BLaER1 treated with 17β-estradiol and CSF1 and Interleukin-3, amounts not matched to agents 10 nM and 100 nM (cell line): ENCODE results near the gene GLP2R.
A peak's percentile ranks its signal among the peaks of the same experiment; 100 is the strongest.

Source experiments
- H3K27ac ChIP-seq, 11 experiments: shearing (Covaris generic); formaldehyde crosslinking; 2 replicates each; pipeline ENCODE4 v1.8.1; 2022
- H3K27me3 ChIP-seq, 11 experiments: shearing (Covaris generic); formaldehyde crosslinking; 2 replicates each; pipeline ENCODE4 v1.8.1; 2022
- H3K36me3 ChIP-seq, 11 experiments: shearing (Covaris generic); formaldehyde crosslinking; 2 replicates each; pipeline ENCODE4 v1.8.1; 2022
- H3K4me1 ChIP-seq, 10 experiments: shearing (Covaris generic); formaldehyde crosslinking; 2 replicates each; pipeline ENCODE4 v1.8.1; 2022
- H3K4me2 ChIP-seq, 11 experiments: shearing (Covaris generic); formaldehyde crosslinking; 2 replicates each; pipeline ENCODE4 v1.8.1; 2022
- H3K4me3 ChIP-seq, 10 experiments: shearing (Covaris generic); formaldehyde crosslinking; 2 replicates each; pipeline ENCODE4 v1.8.1; 2022
- H3K9ac ChIP-seq, 11 experiments: shearing (Covaris generic); formaldehyde crosslinking; 2 replicates each; pipeline ENCODE4 v1.8.1; 2022
- H3K9me3 ChIP-seq, 11 experiments: shearing (Covaris generic); formaldehyde crosslinking; replicated peaks in 1 of 11; 2 replicates each; pipeline ENCODE4 v1.8.1; 2022
- H4K20me1 ChIP-seq, 11 experiments: shearing (Covaris generic); formaldehyde crosslinking; 2 replicates each; pipeline ENCODE4 v1.8.1; 2022
- Cebpa-rat ChIP-seq, 11 experiments: shearing (Covaris generic); IDR thresholded peaks; 2 replicates each; pipeline ENCODE4 v1.8.1; 2022

The GLP2R gene

GRCh38 chr17:9792181-9792840 lies 33.4 kb upstream of the GLP2R start:
- no peak for TF ChIP-seq Cebpa-rat (IDR thresholded peaks at IDR 0.05)
- no peak overlapping the region for H3K9ac ChIP-seq
- H3K4me2 ChIP-seq: no peak overlapping the region
- H3K27me3 ChIP-seq: no peaks in the 10 kb centered on the region
- H3K9me3 ChIP-seq: no peaks in the 10 kb centered on the region
- no peaks in the 10 kb centered on the region for H4K20me1 ChIP-seq
- no peak overlapping the region for H3K27ac ChIP-seq
- H3K4me1 ChIP-seq: no peaks in the 10 kb centered on the region
- H3K36me3 ChIP-seq: no peaks in the 10 kb centered on the region
- H3K4me3 ChIP-seq: no peak overlapping the region

- Histone ChIP-seq H3K4me2 (no peak overlapping the region), H3K9ac (no peak overlapping the region), H3K4me1 (no peaks in the 10 kb centered on the region), H3K36me3 (no peaks in the 10 kb centered on the region), H3K27me3 (no peaks in the 10 kb centered on the region), H4K20me1 (no peaks in the 10 kb centered on the region), H3K27ac (no peak overlapping the region), H3K9me3 (no peaks in the 10 kb centered on the region), H3K4me3 (no peak overlapping the region)
- no peak for TF ChIP-seq Cebpa-rat (IDR thresholded peaks at IDR 0.05)
These were observed 27.7 kb upstream of the GLP2R start for GRCh38 chr17:9798008-9798407.

- Histone ChIP-seq H3K27me3 (no peaks in the 10 kb centered on the region), H3K9ac (no peak overlapping the region), H3K9me3 (no peaks in the 10 kb centered on the region), H3K27ac (no peak overlapping the region), H4K20me1 (no peaks in the 10 kb centered on the region), H3K4me3 (no peak overlapping the region), H3K4me1 (no peaks in the 10 kb centered on the region), H3K36me3 (no peaks in the 10 kb centered on the region), H3K4me2 (no peak overlapping the region)
- TF ChIP-seq Cebpa-rat (IDR thresholded peaks at IDR 0.05): no peak
These were observed 27.0 kb upstream of the GLP2R start for GRCh38 chr17:9798724-9799123.

- TF ChIP-seq Cebpa-rat (IDR thresholded peaks at IDR 0.05): no peak
These were observed 24.2 kb upstream of the GLP2R start for GRCh38 chr17:9801505-9801904.

GRCh38 chr17:9802294-9802693 lies 23.4 kb upstream of the GLP2R start:
- TF ChIP-seq Cebpa-rat (IDR thresholded peaks at IDR 0.05): no peak
- H3K4me2 ChIP-seq: no peak overlapping the region
- peaks cover 0 to 8% (median 0%) of the 10 kb centered on the region in 11 experiments; a peak in 4 of 22 replicates for H3K9me3 ChIP-seq
- no peaks in the 10 kb centered on the region for H3K27me3 ChIP-seq
- H3K36me3 ChIP-seq: no peaks in the 10 kb centered on the region
- no peak overlapping the region for H3K9ac ChIP-seq
- peaks cover 0 to 15% (median 8%) of the 10 kb centered on the region in 10 experiments; a peak in 12 of 20 replicates for H3K4me1 ChIP-seq
- H4K20me1 ChIP-seq: no peaks in the 10 kb centered on the region
- no peak overlapping the region for H3K27ac ChIP-seq
- no peak overlapping the region for H3K4me3 ChIP-seq

More at GRCh38 chr17:9801505-9801904, 24.2 kb upstream of the GLP2R start:
- Histone ChIP-seq H3K9me3 (peaks cover 0 to 8% (median 0%) of the 10 kb centered on the region in 11 experiments; a peak in 4 of 22 replicates), H3K4me3 (no peak overlapping the region), H3K27me3 (no peaks in the 10 kb centered on the region), H3K36me3 (no peaks in the 10 kb centered on the region), H3K9ac (no peak overlapping the region), H3K27ac (no peak overlapping the region), H4K20me1 (no peaks in the 10 kb centered on the region), H3K4me1 (peaks cover 0 to 8% (median 1%) of the 10 kb centered on the region in 10 experiments; a peak in 12 of 20 replicates), H3K4me2 (no peak overlapping the region)

GRCh38 chr17:9802697-9803096 lies 23.0 kb upstream of the GLP2R start:
- Histone ChIP-seq H3K27ac (no peak overlapping the region), H3K36me3 (no peaks in the 10 kb centered on the region), H3K4me1 (peaks cover 0 to 17% (median 8%) of the 10 kb centered on the region in 10 experiments; a peak in 12 of 20 replicates), H3K4me2 (no peak overlapping the region), H3K4me3 (no peak overlapping the region), H3K9ac (no peak overlapping the region), H4K20me1 (no peaks in the 10 kb centered on the region), H3K27me3 (no peaks in the 10 kb centered on the region), H3K9me3 (peaks cover 0 to 8% (median 0%) of the 10 kb centered on the region in 11 experiments; a peak in 4 of 22 replicates)
- no peak for TF ChIP-seq Cebpa-rat (IDR thresholded peaks at IDR 0.05)

GRCh38 chr17:9805769-9806168 lies 20.0 kb upstream of the GLP2R start:
- Histone ChIP-seq H3K27ac (no peak overlapping the region), H3K9me3 (peaks cover 0 to 18% (median 6%) of the 10 kb centered on the region in 11 experiments; a peak in 9 of 22 replicates), H4K20me1 (no peaks in the 10 kb centered on the region), H3K4me1 (peaks cover 0 to 21% (median 8%) of the 10 kb centered on the region in 10 experiments; a peak in 12 of 20 replicates), H3K4me3 (no peak overlapping the region), H3K27me3 (no peaks in the 10 kb centered on the region), H3K36me3 (no peaks in the 10 kb centered on the region), H3K9ac (no peak overlapping the region), H3K4me2 (peak overlapping the region in 1 of 11 experiments; percentile 64; a peak in 2 of 22 replicates)
- TF ChIP-seq Cebpa-rat (IDR thresholded peaks at IDR 0.05): no peak

GRCh38 chr17:9806699-9807098 lies 19.0 kb upstream of the GLP2R start:
- H3K4me3 ChIP-seq: no peak overlapping the region
- no peaks in the 10 kb centered on the region for H4K20me1 ChIP-seq
- H3K4me2 ChIP-seq: peak overlapping the region in 8 of 11 experiments; percentile 1 to 64 (median 52); a peak in 15 of 22 replicates
- peaks cover 0 to 18% (median 6%) of the 10 kb centered on the region in 11 experiments; a peak in 9 of 22 replicates for H3K9me3 ChIP-seq
- no peak for TF ChIP-seq Cebpa-rat (IDR thresholded peaks at IDR 0.05)
- H3K36me3 ChIP-seq: no peaks in the 10 kb centered on the region
- H3K9ac ChIP-seq: no peak overlapping the region
- H3K27ac ChIP-seq: no peak overlapping the region
- no peaks in the 10 kb centered on the region for H3K27me3 ChIP-seq
- H3K4me1 ChIP-seq: peaks cover 0 to 26% (median 8%) of the 10 kb centered on the region in 10 experiments; a peak in 12 of 20 replicates

GRCh38 chr17:9809409-9809808 lies 16.3 kb upstream of the GLP2R start:
- Histone ChIP-seq H3K4me3 (no peak overlapping the region), H4K20me1 (no peaks in the 10 kb centered on the region), H3K36me3 (no peaks in the 10 kb centered on the region), H3K9me3 (peaks cover 0 to 15% (median 6%) of the 10 kb centered on the region in 11 experiments; a peak in 9 of 22 replicates), H3K9ac (no peak overlapping the region), H3K27me3 (no peaks in the 10 kb centered on the region), H3K4me2 (no peak overlapping the region), H3K4me1 (peaks cover 0 to 26% (median 8%) of the 10 kb centered on the region in 10 experiments; a peak in 12 of 20 replicates), H3K27ac (no peak overlapping the region)
- no peak for TF ChIP-seq Cebpa-rat (IDR thresholded peaks at IDR 0.05)
